Ecto neural progenitor cell (in vitro differentiated cells): Measurements from ENCODE around the gene TMEM217.
"Not testable (repeated sequence)": the region's sequence is repeated elsewhere in the genome, so short reads cannot be mapped to it uniquely, and the experiment has no call there.

Source experiments
- DNase-seq: peaks from one replicate; pipeline ENCODE4 v3.0.0-alpha.2; 2018; ENCODE audit warnings: low spot score

TMEM217 gene

DNA sequence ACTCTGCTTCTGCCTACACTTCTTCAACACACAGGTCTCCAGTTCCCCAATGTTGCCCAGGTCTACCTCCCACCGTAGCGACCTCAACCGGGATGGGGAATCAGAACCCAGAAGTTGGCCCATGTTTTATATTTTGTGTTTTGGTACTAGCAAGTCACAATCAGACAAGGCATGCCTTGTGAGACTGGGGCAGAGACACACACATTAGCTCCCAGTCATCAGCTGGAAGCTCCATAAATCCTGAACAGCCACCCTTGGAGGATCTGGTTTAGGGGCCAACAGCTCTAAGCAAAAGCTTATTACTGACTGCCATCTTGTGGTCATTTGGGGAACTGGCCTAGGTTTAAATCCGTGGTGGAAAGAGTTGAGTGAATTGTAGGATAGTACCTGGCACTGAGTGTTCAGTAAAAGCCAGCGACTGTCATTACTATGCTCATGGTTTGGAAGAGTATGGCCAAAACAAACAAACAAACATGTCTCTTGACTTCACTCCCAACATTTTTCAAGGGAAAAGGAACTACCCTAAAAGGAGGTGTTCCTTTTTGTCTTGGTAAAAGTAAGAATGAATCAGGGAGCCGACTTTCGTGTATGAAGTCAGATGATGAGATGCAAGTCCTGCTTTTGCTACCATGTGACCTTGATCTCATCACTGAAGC, 47.5 kb downstream of the TMEM217 start:
- DNase-seq: peak; percentile 76

DNA sequence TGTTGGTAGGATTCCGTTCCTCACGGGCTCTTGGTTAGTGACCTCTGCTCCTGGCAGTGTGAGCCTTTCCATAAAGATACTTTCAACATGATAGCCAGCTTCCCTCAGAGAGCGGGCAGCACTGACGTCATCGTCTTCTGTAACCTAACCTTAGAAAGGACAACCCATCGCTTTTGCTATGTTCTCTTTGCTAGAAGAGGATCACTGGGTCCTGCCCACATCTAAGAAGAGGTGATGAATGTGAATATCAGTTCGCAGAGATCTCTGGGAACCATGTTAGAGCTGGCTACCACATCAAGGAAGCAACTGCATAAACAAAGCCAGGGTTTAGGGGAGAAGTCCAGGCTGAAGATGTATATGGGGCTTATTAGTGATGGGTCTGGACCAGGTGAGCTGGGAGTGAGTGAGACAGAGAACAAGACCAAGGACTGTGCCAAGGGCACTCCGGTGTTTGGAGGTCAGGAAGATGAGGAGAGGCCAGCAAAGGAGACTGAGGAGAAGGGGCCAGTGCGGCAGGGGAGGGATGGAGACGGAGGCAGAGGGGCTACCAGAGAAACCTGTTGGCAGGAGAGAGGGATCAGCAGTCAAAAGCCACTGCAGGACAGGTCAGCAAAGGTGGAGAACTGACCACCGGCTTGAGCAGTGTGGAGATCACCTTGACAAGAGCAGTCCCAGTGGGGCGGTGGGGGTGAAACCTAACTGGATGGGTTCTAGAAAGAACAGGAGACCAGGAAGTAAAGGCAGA, 48.3 kb downstream of the TMEM217 start:
- no peak for DNase-seq

DNA sequence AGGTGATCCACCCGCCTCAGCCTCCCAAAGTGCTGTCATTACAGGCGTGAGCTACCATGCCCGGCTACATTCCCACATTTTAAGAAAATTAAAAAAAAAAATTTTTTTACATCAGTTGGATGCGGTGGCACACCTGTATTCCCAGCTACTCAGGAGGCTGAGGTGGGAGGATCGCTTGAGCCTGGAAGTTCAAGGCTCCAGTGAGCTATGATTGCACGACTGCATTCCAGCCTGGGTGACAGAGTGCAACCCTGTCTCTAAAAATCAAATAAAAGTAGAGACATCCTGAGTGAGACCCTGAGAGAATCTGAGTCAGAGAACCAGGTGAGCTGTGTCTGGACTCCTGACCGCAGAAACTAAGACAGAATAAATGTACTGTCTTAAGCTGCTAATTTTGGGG, 49.2 kb downstream of the TMEM217 start:
- DNase-seq: no peak

DNA sequence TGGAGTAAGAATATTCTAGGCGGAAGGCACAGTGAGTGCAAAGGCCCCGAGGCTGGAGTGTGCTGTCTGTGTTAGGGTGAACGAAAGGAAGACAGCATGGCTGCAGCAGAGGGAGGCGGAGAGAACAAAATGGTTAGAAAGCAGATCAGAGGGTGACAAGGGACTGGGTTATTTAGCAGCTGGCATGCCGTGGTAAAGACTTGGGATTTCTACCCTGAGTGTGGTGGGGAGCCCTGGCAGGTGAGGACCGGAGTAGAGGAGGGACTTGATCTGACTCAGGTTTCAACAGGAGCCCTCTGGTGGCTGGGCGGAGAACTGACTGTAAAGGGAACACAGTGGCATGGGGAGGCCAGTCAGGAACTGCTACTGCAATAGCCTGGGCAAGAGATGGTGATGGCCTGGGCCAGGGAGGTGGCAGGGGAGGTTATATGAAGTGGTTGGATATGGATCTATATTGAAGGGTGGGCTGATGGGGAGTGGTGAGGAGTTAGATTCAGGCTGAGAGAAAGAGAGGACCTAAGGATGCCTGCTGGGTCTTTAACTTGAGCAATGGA, 50.0 kb downstream of the TMEM217 start:
- DNase-seq: peak; percentile 84

DNA sequence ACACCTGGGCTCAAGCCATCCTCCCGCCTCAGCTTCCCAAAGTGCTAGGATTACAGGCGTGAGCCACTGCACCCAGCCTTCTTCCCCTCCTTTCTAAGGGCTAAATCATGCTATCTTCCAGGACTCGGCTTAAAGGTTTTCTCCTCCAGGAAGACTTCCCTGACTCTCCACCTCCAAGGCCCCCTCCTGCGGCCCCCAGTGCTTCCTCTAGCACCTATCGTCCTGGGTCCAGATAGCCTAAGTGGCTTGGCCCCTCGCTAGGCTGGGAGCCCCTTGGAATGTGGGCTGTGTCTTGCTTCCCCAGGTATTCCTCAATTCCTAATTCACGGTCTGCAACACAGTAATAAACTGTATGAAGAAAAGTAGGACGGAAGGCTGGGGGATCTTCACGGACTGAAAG, 51.3 kb downstream of the TMEM217 start:
- no peak for DNase-seq

DNA sequence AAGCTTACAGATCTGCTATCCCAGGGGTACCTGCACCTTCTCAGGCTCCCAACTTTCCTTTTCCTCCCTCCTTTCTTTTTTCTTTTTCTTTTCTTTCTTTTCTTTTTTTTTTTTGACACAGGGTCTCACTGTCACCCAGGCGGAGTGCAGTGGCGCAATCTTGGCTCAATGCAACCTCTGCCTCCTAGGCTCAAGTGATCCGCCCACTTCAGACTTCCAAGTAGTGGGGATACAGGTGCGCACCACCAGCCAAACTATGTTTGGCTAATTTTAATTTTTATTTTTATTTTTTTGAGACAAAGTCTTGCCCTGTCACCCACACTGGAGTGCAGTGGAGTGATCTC, 52.0 kb downstream of the TMEM217 start:
- no peak for DNase-seq

DNA sequence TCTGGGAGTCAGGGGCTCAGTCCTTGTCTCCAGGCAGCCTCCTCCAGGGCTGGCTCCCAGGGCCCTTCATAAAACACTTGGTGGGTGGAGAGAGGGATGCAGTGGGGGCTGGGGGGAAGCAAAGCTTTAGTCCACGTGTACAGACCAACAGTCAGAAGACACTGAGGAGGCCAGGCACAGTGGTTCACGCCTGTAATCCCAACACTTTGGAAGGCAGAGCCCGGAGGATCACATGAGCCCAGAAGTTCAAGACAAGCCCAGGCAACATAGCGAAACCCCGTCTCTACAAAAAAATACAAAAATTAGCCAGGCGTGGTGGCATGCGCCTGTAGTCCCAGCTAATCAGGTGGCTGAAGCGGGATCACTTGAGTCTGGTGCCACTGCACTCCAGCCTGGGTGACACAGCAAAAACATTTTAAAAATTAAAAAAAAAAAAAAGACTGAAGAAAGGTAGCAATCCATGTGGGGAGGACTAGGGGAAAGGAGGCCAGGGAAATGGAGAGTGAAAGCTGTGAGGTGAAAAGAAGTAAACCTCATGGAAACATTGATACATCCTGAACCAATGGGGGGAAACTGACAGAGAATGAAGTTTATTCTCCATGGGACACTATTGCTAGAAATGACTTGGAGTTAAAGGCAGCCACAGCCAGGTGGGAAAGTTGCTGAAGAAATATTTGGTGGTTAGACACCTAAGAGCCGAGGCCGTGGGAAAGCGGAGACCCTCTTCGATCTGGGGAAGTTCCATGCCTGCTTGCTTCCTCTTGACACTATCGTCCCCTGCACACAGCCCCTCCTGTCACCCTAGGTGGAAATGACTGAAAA, 52.6 kb downstream of the TMEM217 start:
- DNase-seq: no peak

DNA sequence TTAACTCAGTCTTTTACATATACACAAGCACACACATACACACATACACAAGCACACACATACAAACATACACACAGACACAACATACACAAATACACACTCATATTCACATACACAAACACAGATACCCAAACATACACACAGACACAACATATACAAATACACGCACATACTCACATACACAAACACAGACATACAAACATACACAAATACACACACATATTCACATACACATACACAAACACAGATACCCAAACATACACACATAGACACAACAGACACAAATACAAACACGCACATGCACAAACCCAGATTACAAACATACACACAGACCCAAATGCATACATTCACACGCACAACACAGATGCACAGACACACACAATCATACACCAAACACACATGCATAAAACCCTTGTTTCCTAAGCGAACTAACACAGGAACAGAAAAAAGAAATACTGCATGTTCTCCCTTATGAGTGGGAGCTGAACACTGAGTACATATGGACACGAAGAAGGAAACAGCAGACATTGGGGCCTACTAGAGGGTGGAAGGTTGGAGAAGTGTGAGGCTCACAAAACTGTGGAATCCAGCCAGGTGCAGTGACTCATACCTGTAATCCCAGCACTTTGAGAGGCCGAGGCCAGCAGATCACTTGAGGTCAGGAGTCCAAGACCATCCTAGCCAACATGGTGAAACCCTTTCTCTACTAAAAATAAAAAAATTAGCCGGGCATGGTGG, 53.8 kb downstream of the TMEM217 start:
- no peak for DNase-seq

DNA sequence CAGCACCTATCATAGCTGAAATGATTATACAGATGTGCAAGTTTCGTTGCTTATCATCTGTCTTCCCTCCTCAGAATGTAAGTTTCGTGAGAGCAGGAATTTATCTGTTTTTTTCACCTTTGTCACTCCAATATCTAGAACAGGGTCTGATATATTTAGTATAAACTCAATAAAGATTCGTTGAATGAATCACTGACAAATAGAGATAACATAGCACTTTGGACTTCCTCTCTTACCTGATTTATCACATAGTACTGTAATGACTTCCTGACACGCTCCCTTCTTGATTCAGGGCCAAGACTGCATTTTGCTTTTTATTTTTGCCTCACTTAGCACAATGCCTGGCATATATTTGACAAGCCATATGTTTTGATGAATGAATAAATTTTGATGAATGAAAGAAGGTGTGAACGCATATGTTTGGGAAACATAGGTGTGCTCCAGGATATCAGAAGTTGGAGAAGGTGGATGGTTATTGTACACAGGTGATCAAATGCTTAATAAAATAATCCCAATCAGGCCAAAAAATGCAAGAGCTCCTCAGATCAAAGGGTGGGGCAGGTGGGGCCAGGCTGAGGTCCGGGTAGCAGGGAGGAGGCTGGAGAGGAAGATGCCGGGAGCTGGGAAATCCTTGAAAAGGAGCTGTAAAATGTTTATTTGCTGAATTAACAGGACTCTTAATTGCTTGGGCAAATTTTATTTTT, 55.0 kb downstream of the TMEM217 start:
- DNase-seq: no peak

DNA sequence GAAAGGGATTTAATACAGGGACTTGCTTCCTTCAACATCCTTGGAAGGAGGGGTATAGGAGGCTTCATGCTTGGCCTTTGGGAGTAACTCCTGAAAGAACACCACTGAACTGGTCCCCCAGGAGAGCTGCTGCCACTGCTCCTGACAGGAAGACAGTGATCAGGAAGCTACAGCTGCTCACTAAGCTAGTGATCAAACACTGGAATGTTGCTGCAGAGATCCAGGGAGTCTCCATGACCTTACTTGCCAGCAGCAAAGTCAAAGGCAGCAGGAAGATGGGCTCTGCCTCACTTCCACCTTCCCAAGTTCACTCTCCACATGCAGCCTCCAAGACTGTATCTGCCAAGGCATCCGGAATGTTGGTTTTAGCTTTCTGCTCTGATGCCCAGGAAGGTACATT, 56.2 kb downstream of the TMEM217 start:
- DNase-seq: no peak

DNA sequence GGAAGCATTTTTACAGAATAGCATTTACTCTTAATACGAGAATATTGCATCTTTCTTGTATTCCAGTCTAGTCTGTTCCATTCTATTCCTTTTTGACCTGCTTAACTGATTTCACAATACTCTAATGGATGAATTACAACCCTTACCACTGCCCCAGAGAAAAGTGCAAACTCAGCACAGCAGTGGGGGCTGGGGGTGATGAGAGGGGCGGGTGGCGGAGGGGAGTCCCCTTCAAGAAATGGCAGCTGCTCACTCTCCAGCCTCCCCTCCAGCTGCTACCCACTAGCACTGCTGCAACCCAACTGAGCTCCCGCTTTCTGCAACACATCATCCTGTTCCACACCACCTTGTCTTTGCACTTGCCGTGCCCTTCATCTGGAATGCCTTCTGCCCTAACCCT, 57.9 kb downstream of the TMEM217 start:
- no peak for DNase-seq

DNA sequence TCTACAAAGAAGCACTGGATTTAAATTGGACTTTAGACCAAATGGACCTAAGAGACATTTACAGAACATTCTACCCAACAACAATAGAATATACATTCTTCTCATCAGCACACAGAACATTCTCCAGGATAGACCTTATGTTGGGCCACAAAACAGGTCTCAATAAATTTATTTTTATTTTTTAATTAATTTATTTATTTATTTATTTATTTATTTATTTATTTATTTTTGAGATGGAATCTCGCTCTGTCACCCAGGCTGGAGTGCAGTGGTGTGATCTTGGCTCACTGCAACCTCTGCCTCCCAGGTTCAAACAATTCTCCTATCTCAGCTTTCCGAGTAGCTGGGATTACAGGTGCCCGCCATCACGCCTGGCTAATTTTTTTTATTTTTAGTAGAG, 61.5 kb downstream of the TMEM217 start:
- not testable (repeated sequence) for DNase-seq

DNA sequence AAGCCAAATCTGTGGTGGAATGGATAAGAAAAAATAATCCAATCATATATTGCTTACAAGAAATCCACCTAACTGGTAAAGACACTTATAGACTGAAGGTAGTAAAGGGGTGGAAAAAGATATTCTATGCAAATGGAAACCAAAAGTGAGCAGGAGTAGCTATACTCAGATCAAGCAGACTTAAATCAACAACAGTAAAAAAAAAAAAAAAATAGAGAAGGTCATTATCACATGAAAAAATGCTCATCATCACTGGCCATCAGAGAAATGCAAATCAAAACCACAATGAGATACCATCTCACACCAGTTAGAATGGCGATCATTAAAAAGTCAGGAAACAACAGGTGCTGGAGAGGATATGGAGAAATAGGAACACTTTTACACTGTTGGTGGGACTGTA, 63.1 kb downstream of the TMEM217 start:
- not testable (repeated sequence) for DNase-seq

DNA sequence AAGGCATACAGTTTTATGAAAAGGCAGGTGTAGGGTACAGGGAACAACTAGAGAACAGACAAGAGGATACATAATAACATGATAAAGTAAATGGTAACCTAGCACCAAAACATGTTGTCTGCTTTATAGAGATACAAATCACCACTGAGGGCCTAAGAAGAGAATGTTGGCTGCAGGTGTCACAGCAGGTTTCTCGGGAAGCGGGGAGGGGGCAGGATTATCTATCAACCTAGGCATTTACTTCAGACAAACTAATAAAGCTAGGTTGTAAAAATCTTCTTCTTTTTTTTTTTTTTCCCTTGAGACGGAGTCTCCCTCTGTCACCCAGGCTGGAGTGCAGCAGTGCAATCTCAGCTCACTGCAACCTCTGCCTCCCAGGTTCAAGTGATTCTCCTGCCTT, 65.3 kb downstream of the TMEM217 start:
- DNase-seq: no peak

DNA sequence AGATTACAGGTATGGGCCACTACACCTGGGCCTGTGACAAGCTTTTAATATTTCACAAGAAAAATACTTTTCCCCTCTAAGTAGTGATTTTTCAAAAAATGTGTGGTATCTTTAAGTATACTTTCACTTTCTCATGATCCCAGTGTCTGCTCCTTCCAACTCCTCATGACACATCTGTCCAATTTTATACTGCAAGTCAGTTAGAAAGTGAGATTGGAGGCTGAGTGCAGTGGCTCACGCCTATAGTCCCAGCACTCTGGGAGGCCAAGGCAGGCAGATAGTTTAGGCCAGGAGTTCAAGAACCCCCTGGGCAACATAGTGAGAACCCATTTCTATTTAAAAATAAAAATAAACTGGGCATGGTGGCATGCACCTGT, 67.8 kb downstream of the TMEM217 start:
- no peak for DNase-seq

DNA sequence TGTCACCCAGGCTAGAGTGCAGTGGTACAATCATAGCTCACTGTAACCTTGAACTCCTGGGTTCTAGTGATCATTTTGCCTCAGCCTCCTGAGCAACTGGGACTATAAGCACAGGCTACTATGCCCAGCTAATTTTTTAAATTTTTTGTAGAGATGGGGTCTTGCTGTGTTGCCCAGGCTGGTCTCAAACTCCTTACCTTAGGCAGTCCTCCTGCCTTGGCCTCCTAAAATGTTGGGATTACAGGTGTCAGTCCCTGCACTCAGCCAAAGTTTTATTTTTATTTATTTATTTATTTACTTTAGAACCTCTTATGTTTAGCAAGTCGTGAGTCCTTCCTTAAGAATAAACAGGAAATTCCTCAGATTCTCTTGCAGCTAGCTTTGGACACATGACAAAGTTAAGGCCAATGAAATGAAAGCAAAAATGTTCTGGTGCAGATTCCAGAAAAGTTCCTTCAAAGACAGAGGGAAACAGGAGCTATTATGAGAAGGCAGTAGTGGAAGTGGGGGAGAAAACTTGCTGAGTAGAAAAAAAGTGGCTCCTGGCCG, 68.9 kb downstream of the TMEM217 start:
- no peak for DNase-seq

DNA sequence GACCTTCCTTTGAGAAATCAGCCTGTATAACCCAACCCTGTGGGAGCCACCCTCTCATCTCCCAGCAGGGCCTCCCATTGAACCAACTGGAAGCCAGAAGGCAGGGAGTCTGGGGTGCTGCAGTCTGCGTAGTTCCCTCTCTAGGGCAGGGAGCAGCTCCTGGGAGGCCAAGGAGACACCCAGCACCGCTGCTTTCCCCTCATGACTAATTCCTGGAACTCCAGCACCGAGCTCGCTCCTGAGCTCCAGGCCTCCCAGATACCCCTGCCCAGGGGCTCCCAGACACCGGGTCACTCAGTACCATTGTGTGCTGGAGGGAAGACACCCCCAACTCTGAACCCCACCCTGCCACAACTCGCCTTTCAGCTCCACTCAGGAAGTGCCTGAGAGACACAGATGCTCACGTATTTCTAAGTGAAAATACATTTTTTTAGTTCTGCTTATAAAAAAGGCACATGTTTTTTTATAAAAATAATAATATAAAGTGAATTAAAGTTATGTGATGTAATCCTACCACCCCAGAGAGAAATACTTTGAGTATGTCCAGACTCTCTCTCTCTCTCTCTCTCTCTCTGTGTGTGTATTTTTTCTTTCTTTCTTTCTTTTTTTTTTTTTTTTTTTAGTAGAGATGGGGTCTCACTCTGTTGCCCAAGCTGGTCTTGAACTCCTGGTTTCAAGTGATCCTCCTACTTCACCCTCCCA, 70.5 kb downstream of the TMEM217 start:
- DNase-seq: no peak

DNA sequence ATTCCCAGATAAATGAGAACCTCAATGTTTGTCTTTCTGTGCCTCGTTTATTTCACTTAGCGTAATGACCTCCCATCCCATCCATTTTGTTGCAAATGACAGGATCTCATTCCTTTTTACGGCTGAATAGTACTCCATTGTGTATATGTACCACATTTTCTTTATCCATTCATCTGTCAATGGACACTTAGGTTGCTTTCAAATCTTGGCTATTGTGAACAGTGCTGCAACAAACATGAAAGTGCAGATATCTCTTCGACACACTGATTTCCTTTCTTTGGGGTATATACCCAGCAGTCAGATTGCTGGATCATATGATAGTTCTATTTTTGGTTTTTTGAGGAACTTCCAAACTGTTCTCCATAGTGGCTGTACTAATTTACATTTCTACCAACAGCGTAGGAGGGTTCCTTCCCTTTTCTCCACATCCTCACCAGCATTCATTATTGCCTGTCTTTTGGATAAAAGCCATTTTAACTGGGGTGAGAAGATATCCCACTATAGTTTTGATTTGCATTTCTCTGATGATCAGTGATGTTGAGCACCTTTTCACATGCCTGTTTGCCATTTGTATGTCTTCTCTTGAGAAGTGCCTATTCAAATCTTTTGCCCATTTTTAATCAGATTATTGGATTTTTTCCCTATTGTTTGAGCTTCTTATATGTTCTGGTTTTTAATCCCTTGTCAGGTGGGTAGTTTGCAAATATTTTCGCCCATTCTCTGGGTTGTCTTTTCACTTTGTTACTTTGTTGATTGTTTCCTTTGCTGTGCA, 71.8 kb downstream of the TMEM217 start:
- not testable (repeated sequence) for DNase-seq

DNA sequence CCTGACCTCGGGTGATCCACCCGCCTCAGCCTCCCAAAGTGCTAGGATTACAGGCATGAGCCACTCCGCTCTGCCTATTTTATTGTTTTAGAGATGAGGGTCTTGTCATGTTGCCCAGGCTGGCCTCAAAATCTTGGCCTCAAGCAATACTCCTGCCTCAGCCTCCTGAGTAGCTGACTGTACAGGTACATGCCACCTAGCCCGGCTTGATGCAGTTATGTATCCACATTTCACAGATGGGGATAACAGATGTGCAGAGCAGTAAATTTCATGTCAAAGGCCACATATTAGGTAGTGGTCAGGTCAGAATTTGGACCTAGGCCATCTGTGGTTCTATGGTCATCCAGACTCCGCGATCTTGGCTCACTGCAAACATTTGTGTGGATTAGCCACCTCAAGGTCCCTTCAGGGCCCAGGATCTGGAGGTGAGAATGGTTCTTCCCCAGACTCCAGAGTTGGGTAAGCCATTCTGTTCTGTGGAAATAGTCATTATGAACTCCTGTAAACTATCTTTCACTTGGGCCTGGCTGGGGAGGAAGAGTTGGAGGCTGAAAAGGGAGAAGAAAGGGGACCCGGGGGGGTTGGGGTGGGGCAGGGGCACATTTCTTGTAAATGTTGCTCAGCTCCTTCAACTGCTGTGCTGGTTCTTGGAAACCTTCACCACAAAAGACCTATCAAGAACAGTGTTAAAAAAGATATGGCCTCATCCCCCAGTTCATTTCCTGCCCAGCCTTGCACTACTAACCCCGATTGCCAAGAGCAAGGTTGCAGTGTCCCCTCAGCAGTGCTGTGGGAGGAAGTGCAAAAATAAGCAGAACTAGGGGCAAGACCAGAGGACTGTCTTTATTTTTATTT, 75.0 kb downstream of the TMEM217 start:
- DNase-seq: no peak
